B cell (primary cell): ENCODE measurements around the gene CRTC2. TPM values are rescaled to one million over a fixed set of nuclear protein-coding genes. Genes with fewer than 3 reads are reported as not detected.
A peak's percentile ranks its signal among the peaks of the same experiment; 100 is the strongest.

ENCODE experiments used
- ATAC-seq: fragments of 200-7000 bp; cut with Tn5 transposase; one replicate; pipeline ENCODE4 v1.10.0; 2021; ENCODE audit warnings: low read depth, mild to moderate bottlenecking, moderate number of reproducible peaks, moderate library complexity
- CTCF ChIA-PET: fragments of 350-600 bp; sonication (Branson Sonifier 250); formaldehyde crosslinking; loops from one replicate; lab custom pipeline; 2021; ENCODE audit warnings: antibody characterized with exemption, inconsistent platforms; lab: Charles Lee
- POLR2A ChIA-PET: fragments of 350-600 bp; sonication (Branson Sonifier 250); formaldehyde crosslinking; loops from one replicate; lab custom pipeline; 2021; ENCODE audit warnings: antibody characterized with exemption; lab: Charles Lee
- DNase-seq: peaks from one replicate; pipeline ENCODE4 v3.0.0; 2013
- H2AFZ ChIP-seq: 2 replicates; pipeline ENCODE4 v1.6.1; 2012; ENCODE audit warnings: mild to moderate bottlenecking, low read depth, low read length; ENCODE audit not compliant: insufficient read depth, poor library complexity, severe bottlenecking
- H3K27ac ChIP-seq, 2 donors: 1 replicate in 1 of 2; 2 replicates in 1 of 2; pipeline ENCODE4 v1.5.1; 2012 to 2013; ENCODE audit warnings: low read length in 2 of 2, mild to moderate bottlenecking in 2 of 2, moderate library complexity in 1 of 2
- H3K27me3 ChIP-seq, 4 experiments: fragments of 200-600 bp in 1 of 4; sonication (generic) in 1 of 4; replicated peaks in 1 of 4; 1 replicate in 2 of 4; 2 replicates in 2 of 4; pipeline versions ENCODE4 v1.6.1 to v1.7.0; 2013 to 2016; ENCODE audit warnings: low read length in 3 of 4, mild to moderate bottlenecking in 2 of 4, mixed read lengths in 1 of 4, moderate library complexity in 1 of 4; ENCODE audit not compliant: insufficient read depth in 4 of 4, control insufficient read depth in 3 of 4; ENCODE audit errors: control extremely low read depth in 1 of 4
- H3K36me3 ChIP-seq, 2 experiments: replicated peaks in 1 of 2; 1 replicate in 1 of 2; 2 replicates in 1 of 2; pipeline versions ENCODE4 v1.6.1 to v1.7.1; 2013; ENCODE audit warnings: low read length in 1 of 2; ENCODE audit not compliant: insufficient read depth in 2 of 2, control insufficient read depth in 1 of 2; ENCODE audit errors: control extremely low read depth in 1 of 2, extremely low read depth in 1 of 2
- H3K4me1 ChIP-seq, 2 donors: fragments of 200-600 bp in 1 of 2; sonication (generic) in 1 of 2; 1 replicate in 1 of 2; 2 replicates in 1 of 2; pipeline versions ENCODE4 v1.5.1 to v1.6.1; 2013 to 2017; ENCODE audit warnings: low read length in 2 of 2; ENCODE audit not compliant: control insufficient read depth in 2 of 2, insufficient read depth in 2 of 2
- H3K4me2 ChIP-seq: replicated peaks from 2 replicates; pipeline ENCODE3; 2012; ENCODE audit warnings: mild to moderate bottlenecking, low read depth, low read length; ENCODE audit not compliant: poor library complexity, severe bottlenecking
- H3K4me3 ChIP-seq, 5 experiments: fragments of 200-600 bp in 1 of 5; sonication (generic) in 1 of 5; 1 replicate in 3 of 5; 2 replicates in 2 of 5; pipeline versions ENCODE4 v1.5.1 to v1.7.0; 2011 to 2016; ENCODE audit warnings: low read length in 4 of 5, mild to moderate bottlenecking in 4 of 5, low read depth in 2 of 5, control low read depth in 1 of 5, moderate library complexity in 1 of 5; ENCODE audit not compliant: insufficient read depth in 1 of 5; ENCODE audit errors: control extremely low read depth in 1 of 5, extremely low read depth in 1 of 5
- H3K79me2 ChIP-seq: fragments of 200-600 bp; sonication (generic); one replicate; pipeline ENCODE4 v1.6.0; 2016; ENCODE audit warnings: low read length; ENCODE audit not compliant: control insufficient read depth, insufficient read depth
- H3K9ac ChIP-seq: fragments of 200-600 bp; sonication (generic); 2 replicates; pipeline ENCODE4 v1.6.1; 2017; ENCODE audit warnings: mild to moderate bottlenecking, low read length, moderate library complexity
- H3K9me3 ChIP-seq, 3 donors: one replicate each; pipeline versions ENCODE4 v1.6.1 to v1.7.1; 2013; ENCODE audit warnings: low read length in 2 of 3; ENCODE audit not compliant: control insufficient read depth in 2 of 3, insufficient read depth in 1 of 3; ENCODE audit errors: control extremely low read depth in 1 of 3
- H4K20me1 ChIP-seq: 2 replicates; pipeline ENCODE4 v1.6.0; 2012; ENCODE audit warnings: mild to moderate bottlenecking, low read length; ENCODE audit not compliant: insufficient read depth, control insufficient read depth, poor library complexity, severe bottlenecking
- H3K27ac Mint-ChIP-seq: one replicate; pipeline ENCODE4 v1.8.0; 2021; ENCODE audit warnings: mixed read lengths
- H3K27me3 Mint-ChIP-seq: one replicate; pipeline ENCODE4 v1.8.0; 2021; ENCODE audit warnings: mixed read lengths
- H3K4me1 Mint-ChIP-seq: one replicate; pipeline ENCODE4 v1.8.0; 2021; ENCODE audit warnings: mixed read lengths
- H3K4me3 Mint-ChIP-seq: one replicate; pipeline ENCODE4 v1.8.0; 2021; ENCODE audit warnings: mixed read lengths
- H3K9me3 Mint-ChIP-seq: one replicate; pipeline ENCODE4 v1.8.0; 2022; ENCODE audit warnings: mixed read lengths; ENCODE audit not compliant: insufficient read depth
- EZH2 ChIP-seq: IDR thresholded peaks from 2 replicates; pipeline ENCODE4 v1.6.1; 2012; ENCODE audit warnings: borderline replicate concordance, low read depth, mild to moderate bottlenecking, moderate library complexity, low read length; ENCODE audit not compliant: insufficient read depth, poor library complexity, severe bottlenecking
- whole genome bisulfite sequencing: methylation state at CpG from one replicate; pipeline ENCODE4 v1.1.5; 2013; ENCODE audit warnings: missing lambda C conversion rate; ENCODE audit not compliant: insufficient coverage; 5-methylcytosine and 5-hydroxymethylcytosine counted together
- intact Hi-C: fragments of 100-400 bp; cut with micrococcal nuclease; formaldehyde crosslinking; loops from one replicate; pipeline ENCODE4 v1.10.0; 2022
- polyA plus RNA-seq: library from polyadenylated mRNA; depleted of rRNA; stranded (reverse); fragments of >200 nt; gene quantifications from 2 replicates; pipeline ENCODE4 v1.2.3, GENCODE V29; 2012
- total RNA-seq, 2 donors: library from RNA; stranded (reverse); fragments of 120-200 nt in 1 of 2; gene quantifications; 1 replicate in 1 of 2; 2 replicates in 1 of 2; pipeline versions ENCODE4 v1.2.3 to v1.2.4, GENCODE V29; 2013 to 2022
- TF ChIP-seq, protein P1 (sequence below): fragments of 200-600 bp; IDR thresholded peaks from one replicate; pipeline ENCODE4 v1.8.0; 2022; ENCODE audit warnings: antibody characterized with exemption, mild to moderate bottlenecking

The CRTC2 gene
- total and polyA plus RNA-seq, 2 donors (not counting 1 experiment from before 2014, with no cell fraction given), result 94.6 to 157 TPM

DNA sequence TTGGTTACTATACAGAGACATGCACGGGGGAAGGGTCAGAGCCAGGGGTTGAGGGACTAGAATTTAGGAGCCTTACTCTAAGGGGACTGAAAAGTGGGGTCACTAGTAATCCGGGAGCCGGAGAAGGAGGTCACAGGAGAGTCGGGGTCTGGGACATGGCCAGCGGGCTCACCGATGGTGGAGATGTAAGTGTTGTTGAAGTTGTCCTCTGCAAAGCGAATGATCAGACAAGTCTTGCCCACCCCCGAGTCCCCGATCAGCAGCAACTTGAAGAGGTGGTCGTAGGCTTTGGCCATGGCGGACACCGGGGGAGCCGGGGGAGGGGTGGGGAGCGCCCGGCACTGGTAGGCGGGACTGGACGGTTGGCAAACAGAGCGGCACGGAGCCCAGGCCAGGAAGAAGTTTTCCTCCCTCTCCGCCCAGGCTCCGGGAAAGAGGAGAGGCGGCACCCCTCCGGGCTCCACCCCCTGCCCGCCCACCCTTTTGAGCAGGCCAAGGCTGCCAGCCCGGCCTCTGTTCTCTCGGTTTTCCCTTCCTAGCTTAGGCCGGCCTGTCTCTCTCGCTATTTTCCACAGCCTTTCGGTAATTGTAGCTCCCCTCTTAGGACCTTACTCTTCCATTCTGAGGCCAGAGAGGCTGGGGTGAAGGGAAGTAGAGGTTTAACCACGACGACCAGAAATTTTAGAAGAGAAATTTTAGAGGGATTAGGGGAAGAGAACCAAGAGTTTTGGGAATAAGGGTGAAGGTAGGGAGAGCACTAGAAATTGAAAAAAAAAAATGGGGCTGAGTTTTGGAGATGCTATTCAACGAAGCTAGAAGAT is 27.7 kb upstream of the CRTC2 start, which contains the start of gene RAB13:
TSS of gene RAB13 (minus strand) at position 399 of the 821 bp plus-strand sequence. CDS start at position 296, 103 bp downstream.
- Mint-ChIP-seq H3K4me3 (peak within 1 kb of the TSS; percentile 85), H3K27ac (peak within 1 kb of the TSS; percentile 93), H3K4me1 (peaks cover 36% of the 10 kb centered on the region), H3K9me3 (no peaks in the 10 kb centered on the region), H3K27me3 (no peaks in the 10 kb centered on the region)
- intact Hi-C loops, result loop anchor here (1.0 to 5.0 kb wide), 9 partner anchors 9 to 475 kb away; partner anchors contain the start of genes GATAD2B and JTB
- Histone ChIP-seq H3K4me1 (peaks cover 21 to 34% of the 10 kb centered on the region in 2 donors), H3K9ac (peak within 1 kb of the TSS; percentile 34), H3K79me2 (peaks cover 10% of the 10 kb centered on the region), H2AFZ (peak within 1 kb of the TSS; percentile 87), H3K27ac (peak within 1 kb of the TSS; percentile 67 to 79), H3K4me2 (peak within 1 kb of the TSS; percentile 86), H3K4me3 (peak within 1 kb of the TSS; percentile 21 to 66 (median 48)), H3K36me3 (peaks cover 0 to under 1% of the 10 kb centered on the region in 2 experiments), H3K9me3 (no peaks in the 10 kb centered on the region), H3K27me3 (no peaks in the 10 kb centered on the region), H4K20me1 (no peaks in the 10 kb centered on the region)
- DNase-seq, result no peak
- WGBS, result 2% methylated on average over 21 of the region's 32 CpGs
- CTCF ChIA-PET, result interaction anchor here (0.7 to 6.2 kb wide), 44 partner anchors 9 to 475 kb away, joined by 3 to 103 read pairs (median 5); partner anchors contain the start of genes CREB3L4, DENND4B, JTB and NPR1
- POLR2A ChIA-PET, result interaction anchor here (0.6 to 3.7 kb wide), 14 partner anchors 9 to 446 kb away, joined by 3 to 18 read pairs (median 8); partner anchors contain the start of genes CREB3L4, CRTC2, DENND4B and GATAD2B
- no peak for ATAC-seq
- TF ChIP-seq EZH2, result no peak
- TF ChIP-seq, protein P1, sequence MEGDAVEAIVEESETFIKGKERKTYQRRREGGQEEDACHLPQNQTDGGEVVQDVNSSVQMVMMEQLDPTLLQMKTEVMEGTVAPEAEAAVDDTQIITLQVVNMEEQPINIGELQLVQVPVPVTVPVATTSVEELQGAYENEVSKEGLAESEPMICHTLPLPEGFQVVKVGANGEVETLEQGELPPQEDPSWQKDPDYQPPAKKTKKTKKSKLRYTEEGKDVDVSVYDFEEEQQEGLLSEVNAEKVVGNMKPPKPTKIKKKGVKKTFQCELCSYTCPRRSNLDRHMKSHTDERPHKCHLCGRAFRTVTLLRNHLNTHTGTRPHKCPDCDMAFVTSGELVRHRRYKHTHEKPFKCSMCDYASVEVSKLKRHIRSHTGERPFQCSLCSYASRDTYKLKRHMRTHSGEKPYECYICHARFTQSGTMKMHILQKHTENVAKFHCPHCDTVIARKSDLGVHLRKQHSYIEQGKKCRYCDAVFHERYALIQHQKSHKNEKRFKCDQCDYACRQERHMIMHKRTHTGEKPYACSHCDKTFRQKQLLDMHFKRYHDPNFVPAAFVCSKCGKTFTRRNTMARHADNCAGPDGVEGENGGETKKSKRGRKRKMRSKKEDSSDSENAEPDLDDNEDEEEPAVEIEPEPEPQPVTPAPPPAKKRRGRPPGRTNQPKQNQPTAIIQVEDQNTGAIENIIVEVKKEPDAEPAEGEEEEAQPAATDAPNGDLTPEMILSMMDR, result no peak
